K562 (cell line): ENCODE results near the gene ANO2. TPM values are rescaled to one million over a fixed set of nuclear protein-coding genes. Genes with fewer than 3 reads are reported as not detected.
A peak's percentile ranks its signal among the peaks of the same experiment; 100 is the strongest.

Experiments used
- ATAC-seq: fragments of 200-7000 bp; cut with Tn5 transposase; 3 replicates; pipeline ENCODE4 v1.9.1; 2020; ENCODE audit warnings: moderate library complexity
- BruUV-seq: library from RNA; stranded (reverse); fragments of 400-500 nt; replicated peaks from 2 replicates; lab custom pipeline; 2021; lab: Mats Ljungman, UMichigan
- CTCF ChIA-PET: fragments of 300-600 bp; formaldehyde crosslinking; extraction: SDS; loops from one replicate; lab custom pipeline; 2021; ENCODE audit warnings: low intra/inter-chr PET ratio; lab: Yijun Ruan, JAX
- POLR2A ChIA-PET: fragments of 300-600, 350-650 bp; sonication (Branson Sonifier 250); formaldehyde crosslinking; extraction: SDS; loops from one replicate; lab custom pipeline; 2021; ENCODE audit warnings: antibody characterized with exemption, inconsistent platforms; lab: Yijun Ruan, JAX
- DNase-seq, 4 experiments: peaks; one replicate each; pipeline versions ENCODE4 v3.0.0 to v3.0.0-alpha.2; 2011 to 2018; ENCODE audit warnings: low spot score in 3 of 4, mixed read lengths in 3 of 4; ENCODE audit errors: extremely low read depth in 1 of 4
- FAIRE-seq: peaks from 2 replicates; lab custom pipeline; 2011; peaks lifted over from hg19 to GRCh38; lab: Jason Lieb, UNC
- H2AFZ ChIP-seq: 2 replicates; pipeline ENCODE4 v1.6.0; 2011; ENCODE audit warnings: low read depth, low read length, control low read depth, inconsistent platforms
- H3K27ac ChIP-seq: fragments of 200-600 bp; 3 replicates; pipeline ENCODE4 v1.8.0; 2011; ENCODE audit warnings: low read depth, mild to moderate bottlenecking, control low read depth, inconsistent platforms, low read length, moderate library complexity, mixed read lengths; ENCODE audit errors: extremely low read depth
- H3K27me3 ChIP-seq, 2 experiments: fragments of 300-600 bp in 1 of 2; 2 replicates in 1 of 2; 3 replicates in 1 of 2; pipeline versions ENCODE4 v1.6.0 to v1.8.0; 2011; ENCODE audit warnings: inconsistent platforms in 2 of 2, low read length in 2 of 2, mild to moderate bottlenecking in 1 of 2, mixed read lengths in 1 of 2, moderate library complexity in 1 of 2; ENCODE audit not compliant: control insufficient read depth in 2 of 2, insufficient read depth in 2 of 2
- H3K36me3 ChIP-seq: fragments of 300-600 bp; 3 replicates; pipeline ENCODE4 v1.8.0; 2011; ENCODE audit warnings: mild to moderate bottlenecking, low read length, inconsistent platforms; ENCODE audit not compliant: control insufficient read depth, insufficient read depth
- H3K4me1 ChIP-seq, 2 experiments: fragments of 200-600 bp in 1 of 2; replicated peaks in 1 of 2; 2 replicates in 1 of 2; 3 replicates in 1 of 2; pipeline versions ENCODE4 v1.5.1 to v1.8.0; 2011; ENCODE audit warnings: inconsistent platforms in 2 of 2, low read length in 2 of 2, mild to moderate bottlenecking in 1 of 2, mixed read lengths in 1 of 2, moderate library complexity in 1 of 2; ENCODE audit not compliant: control insufficient read depth in 2 of 2, insufficient read depth in 2 of 2
- H3K4me2 ChIP-seq: 2 replicates; pipeline ENCODE4 v1.6.1; 2011; ENCODE audit warnings: low read length, control low read depth, inconsistent platforms, mixed read lengths; ENCODE audit not compliant: insufficient read depth
- H3K4me3 ChIP-seq: fragments of 200-600 bp; sonication (generic), shearing (Covaris generic); 2 replicates; pipeline ENCODE4 v1.5.1; 2016; ENCODE audit warnings: control low read depth, inconsistent platforms
- H3K79me2 ChIP-seq: fragments of 200-600 bp; 3 replicates; pipeline ENCODE4 v1.8.0; 2011; ENCODE audit warnings: low read length, inconsistent platforms; ENCODE audit not compliant: control insufficient read depth, insufficient read depth
- H3K9ac ChIP-seq, 2 experiments: 2 replicates each; pipeline versions ENCODE4 v1.6.0 to v1.6.1; 2011; ENCODE audit warnings: low read depth in 2 of 2, low read length in 2 of 2, control low read depth in 1 of 2, inconsistent platforms in 1 of 2, mild to moderate bottlenecking in 1 of 2, mixed read lengths in 1 of 2; ENCODE audit not compliant: insufficient read depth in 1 of 2
- H3K9me1 ChIP-seq: one replicate; pipeline ENCODE4 v1.6.0; 2011; ENCODE audit warnings: inconsistent platforms, mild to moderate bottlenecking, low read length, moderate library complexity; ENCODE audit not compliant: control insufficient read depth, insufficient read depth
- H3K9me3 ChIP-seq: replicated peaks from 2 replicates; pipeline ENCODE4 v1.5.1; 2011; ENCODE audit warnings: low read depth, low read length, inconsistent platforms; ENCODE audit not compliant: control insufficient read depth, insufficient read depth
- H4K20me1 ChIP-seq: replicated peaks from 2 replicates; pipeline ENCODE4 v1.6.1; 2011; ENCODE audit warnings: low read length, inconsistent platforms, mixed read lengths; ENCODE audit not compliant: control insufficient read depth, insufficient read depth
- BDP1 ChIP-seq: IDR thresholded peaks from 3 replicates; pipeline ENCODE4 v1.6.1; 2011; ENCODE audit not compliant: insufficient read length, insufficient read depth
- C11orf30 ChIP-seq: fragments of 450-650 bp; IDR thresholded peaks from 2 replicates; pipeline ENCODE4 v1.6.1; 2016; ENCODE audit warnings: low read depth, mild to moderate bottlenecking
- CBX3 ChIP-seq, 2 experiments: IDR thresholded peaks; 1 replicate in 1 of 2; 2 replicates in 1 of 2; pipeline ENCODE4 v1.6.1; 2012; ENCODE audit warnings: inconsistent platforms in 2 of 2, low read length in 2 of 2, borderline replicate concordance in 1 of 2, control low read depth in 1 of 2
- MAFG ChIP-seq: fragments of 450-650 bp; conservative IDR thresholded peaks from 2 replicates; pipeline ENCODE4 v1.6.1; 2016; ENCODE audit warnings: missing genetic modification characterization, missing compliant biosample characterization
- MYNN ChIP-seq, 2 experiments: sonication (generic); formaldehyde crosslinking in 1 of 2; IDR thresholded peaks; 2 replicates each; pipeline versions ENCODE4 v1.5.0 to v1.6.1; 2016 to 2020; ENCODE audit warnings: antibody characterized with exemption in 1 of 2, missing genetic modification reagents in 1 of 2
- NFE2 ChIP-seq: IDR thresholded peaks from 2 replicates; pipeline ENCODE4 v1.6.1; 2014; ENCODE audit warnings: antibody characterized with exemption, low read depth
- NFE2L1 ChIP-seq: fragments of 450-650 bp; IDR thresholded peaks from 2 replicates; pipeline ENCODE4 v1.6.1; 2016; ENCODE audit warnings: missing genetic modification characterization, low read depth, mild to moderate bottlenecking, missing compliant biosample characterization, moderate library complexity, borderline replicate concordance
- POLR2H ChIP-seq: IDR thresholded peaks from 2 replicates; pipeline ENCODE4 v1.6.1; 2016; ENCODE audit warnings: missing genetic modification characterization, low read depth, mild to moderate bottlenecking, control low read depth, missing compliant biosample characterization, moderate library complexity
- RAD51 ChIP-seq: fragments of 450-650 bp; IDR thresholded peaks from 2 replicates; pipeline ENCODE4 v1.7.1; 2016; ENCODE audit warnings: low read depth, mild to moderate bottlenecking, borderline replicate concordance
- RBBP5 ChIP-seq: fragments of 200-600 bp; sonication (generic); IDR thresholded peaks from 2 replicates; pipeline ENCODE4 v1.6.1; 2012; ENCODE audit warnings: borderline replicate concordance, mild to moderate bottlenecking, low read length, control low read depth, inconsistent platforms; ENCODE audit not compliant: insufficient read depth, poor library complexity, severe bottlenecking
- SMARCB1 ChIP-seq: IDR thresholded peaks from 2 replicates; pipeline ENCODE4 v1.6.1; 2011; ENCODE audit warnings: improper control_type of control experiment, low read depth; ENCODE audit not compliant: insufficient read length
- TEAD1 ChIP-seq, 2 experiments: fragments of 450-650 bp in 1 of 2; sonication (generic) in 1 of 2; formaldehyde crosslinking; IDR thresholded peaks; 2 replicates each; pipeline versions ENCODE4 v1.4.0 to v1.8.0; 2020 to 2022; ENCODE audit warnings: mild to moderate bottlenecking in 2 of 2, missing genetic modification reagents in 1 of 2
- ZNF24 ChIP-seq: fragments of 450-650 bp; IDR thresholded peaks from 2 replicates; pipeline ENCODE4 v1.6.1; 2016
- ZNF316 ChIP-seq: fragments of 450-650 bp; IDR thresholded peaks from 2 replicates; pipeline ENCODE4 v1.6.1; 2016
- WGBS: fragments of 100-300 bp; shearing (Covaris generic); methylation state at CpG from one replicate; pipeline ENCODE4 v1.1.6; 2016; ENCODE audit warnings: low coverage, mixed read lengths; ENCODE audit not compliant: insufficient coverage; ENCODE audit errors: missing lambda C conversion rate; 5-methylcytosine and 5-hydroxymethylcytosine counted together
- in situ Hi-C: fragments of 300-500 bp; cut with MboI; formaldehyde crosslinking; loops from 4 replicates; pipeline ENCODE4 v1.15.0; 2018; ENCODE audit warnings: inconsistent platforms, mixed read lengths
- intact Hi-C: fragments of 100-400 bp; cut with micrococcal nuclease; formaldehyde crosslinking; loops from 2 replicates; pipeline ENCODE4 v1.14.2; 2022
- polyA plus RNA-seq, 8 experiments: library from polyadenylated mRNA; depleted of rRNA in 4 of 8; stranded (reverse) in 5 of 8; unstranded in 3 of 8; fragments of >200 nt; fragmentation: Nextera tagmentation in 2 of 8; fragmentation: Illumina TruSeq in 1 of 8; extraction: Ambion mirVana in 2 of 8; extraction: Trizol in 1 of 8; gene quantifications; 2 replicates each; pipeline versions ENCODE4 v1.2.1 to v1.2.3, GENCODE V29; 2011 to 2014; ENCODE audit warnings: inconsistent platforms in 1 of 8, missing spikeins in 1 of 8
- total RNA-seq, 7 experiments: library from RNA; depleted of rRNA in 6 of 7; stranded (reverse); fragments of >200 nt in 6 of 7; fragmentation: Illumina TruSeq in 2 of 7; extraction: Trizol in 2 of 7; gene quantifications; 2 replicates each; pipeline versions ENCODE4 v1.2.1 to v1.2.3, GENCODE V29; 2011 to 2021; ENCODE audit warnings: low replicate concordance in 1 of 7
- TF ChIP-seq, protein P1 (sequence below), 2 experiments: IDR thresholded peaks; 2 replicates each; pipeline ENCODE4 v1.6.1; 2012; ENCODE audit warnings: improper control_type of control experiment in 2 of 2, low read depth in 2 of 2, low read length in 2 of 2, borderline replicate concordance in 1 of 2

The ANO2 gene
- total and polyA plus RNA-seq, 9 of the 15 experiments (the other 6 are each of a cell fraction or from before 2014, with no cell fraction given) = 0.64 TPM; not detected in 8

DNA sequence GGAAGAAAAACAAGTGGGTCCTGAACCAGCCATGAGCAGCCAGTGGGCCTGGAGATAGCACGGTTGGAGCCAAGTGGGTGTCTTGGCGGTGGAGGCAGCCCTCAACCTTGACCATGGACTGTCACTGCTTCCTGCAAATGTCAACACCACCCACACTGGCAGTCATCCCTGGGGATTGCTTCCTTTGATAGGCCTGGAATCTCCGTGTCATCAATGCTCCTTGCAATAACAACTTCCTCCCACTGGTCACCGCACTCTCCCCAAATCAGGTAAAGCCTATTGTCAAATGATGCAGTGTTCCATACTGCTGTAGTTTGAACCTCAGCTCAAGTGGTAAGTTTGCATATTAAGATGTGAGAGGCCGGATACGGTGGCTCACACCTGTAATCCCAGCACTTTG is 384.0 kb downstream of the ANO2 start (continued):
- no peak for TF ChIP-seq MYNN (IDR thresholded peaks at IDR 0.05)
- no peak for TF ChIP-seq MYNN (CRISPR knock-in tag; IDR thresholded peaks at IDR 0.05)
- no peak for TF ChIP-seq RAD51

DNA sequence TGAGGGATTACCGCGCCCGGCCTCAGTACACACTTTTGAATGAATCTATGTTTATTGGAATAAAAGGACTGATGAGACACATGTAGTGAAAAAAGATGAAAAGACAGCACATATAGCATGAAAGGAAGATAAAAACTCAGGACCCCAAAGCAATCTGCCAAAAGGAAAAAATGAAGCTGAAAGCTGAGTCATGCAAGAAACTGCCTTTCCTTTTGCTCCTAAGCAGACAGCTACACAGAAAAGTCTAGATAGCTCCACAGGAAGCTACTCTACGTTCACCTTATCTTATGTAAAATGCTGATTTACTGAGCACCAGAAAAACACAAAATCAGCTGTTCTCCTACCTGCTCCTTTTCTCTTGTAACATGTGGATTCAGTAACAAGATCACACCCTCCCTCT is 384.8 kb downstream of the ANO2 start:
- no peaks in the 10 kb centered on the region for H3K4me1 ChIP-seq
- in situ Hi-C loops (no loop called here), intact Hi-C loops (no loop called here)
- H3K27ac ChIP-seq = no peak overlapping the region
- DNase-seq = no peak
- H2AFZ ChIP-seq = no peak overlapping the region
- H3K4me3 ChIP-seq = no peak overlapping the region
- no peak overlapping the region for H3K4me2 ChIP-seq
- ATAC-seq = no peak
- peaks cover 0 to 24% of the 10 kb centered on the region in 2 experiments; a peak in 3 of 5 replicates for H3K27me3 ChIP-seq
- 11% methylated on average over 3 of the region's 4 CpGs for WGBS
- TF ChIP-seq, protein P1, sequence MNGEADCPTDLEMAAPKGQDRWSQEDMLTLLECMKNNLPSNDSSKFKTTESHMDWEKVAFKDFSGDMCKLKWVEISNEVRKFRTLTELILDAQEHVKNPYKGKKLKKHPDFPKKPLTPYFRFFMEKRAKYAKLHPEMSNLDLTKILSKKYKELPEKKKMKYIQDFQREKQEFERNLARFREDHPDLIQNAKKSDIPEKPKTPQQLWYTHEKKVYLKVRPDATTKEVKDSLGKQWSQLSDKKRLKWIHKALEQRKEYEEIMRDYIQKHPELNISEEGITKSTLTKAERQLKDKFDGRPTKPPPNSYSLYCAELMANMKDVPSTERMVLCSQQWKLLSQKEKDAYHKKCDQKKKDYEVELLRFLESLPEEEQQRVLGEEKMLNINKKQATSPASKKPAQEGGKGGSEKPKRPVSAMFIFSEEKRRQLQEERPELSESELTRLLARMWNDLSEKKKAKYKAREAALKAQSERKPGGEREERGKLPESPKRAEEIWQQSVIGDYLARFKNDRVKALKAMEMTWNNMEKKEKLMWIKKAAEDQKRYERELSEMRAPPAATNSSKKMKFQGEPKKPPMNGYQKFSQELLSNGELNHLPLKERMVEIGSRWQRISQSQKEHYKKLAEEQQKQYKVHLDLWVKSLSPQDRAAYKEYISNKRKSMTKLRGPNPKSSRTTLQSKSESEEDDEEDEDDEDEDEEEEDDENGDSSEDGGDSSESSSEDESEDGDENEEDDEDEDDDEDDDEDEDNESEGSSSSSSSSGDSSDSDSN (IDR thresholded peaks at IDR 0.05; ENCODE audit: borderline replicate concordance in 1 of 2, low read depth in 2 of 2, low read length in 2 of 2) = no peak
- peak; percentile 54 for TF ChIP-seq C11orf30
- peak; percentile 40; the same call in 1 of the 2 replicates for TF ChIP-seq ZNF316
- peak; percentile 12; the same call in 1 of the 2 replicates for TF ChIP-seq NFE2L1 (tag)
- peak; percentile 54; the same call in 1 of the 2 replicates for TF ChIP-seq NFE2
- TF ChIP-seq RBBP5 = no peak
- no peak for TF ChIP-seq POLR2H (tag)
- TF ChIP-seq BDP1 = no peak
- no peak for TF ChIP-seq SMARCB1
- TF ChIP-seq ZNF24 = no peak
- TF ChIP-seq MAFG (tag) = peak; percentile 74
- TF ChIP-seq CBX3 (IDR thresholded peaks at IDR 0.05; ENCODE audit: borderline replicate concordance in 1 of 2, low read length in 2 of 2) = no peak
- no peak for TF ChIP-seq TEAD1 (CRISPR knock-in tag; IDR thresholded peaks at IDR 0.05)
- H3K9me1 ChIP-seq = no peaks in the 10 kb centered on the region
- no peaks in the 10 kb centered on the region for H3K79me2 ChIP-seq
- H3K9me3 ChIP-seq = no peaks in the 10 kb centered on the region
- H3K36me3 ChIP-seq = no peaks in the 10 kb centered on the region
- H4K20me1 ChIP-seq = no peaks in the 10 kb centered on the region
- POLR2A ChIA-PET = interaction anchor here (0.7 kb wide), 1 partner anchor 1890 kb away, joined by 3 read pairs; no protein-coding TSS in a partner anchor
- FAIRE-seq = no peak
- CTCF ChIA-PET = no interaction called here
- H3K9ac ChIP-seq = no peak overlapping the region
- no TSS peak for BruUV-seq
